Keratinocyte (primary cell): ENCODE results near the gene USP30. TPM values are rescaled to one million over a fixed set of nuclear protein-coding genes. Genes with fewer than 3 reads are reported as not detected.

Experiments used
- DNase-seq: peaks from one replicate; pipeline ENCODE4 v3.0.0-alpha.2; 2011; ENCODE audit warnings: low read depth, missing footprints, low spot score
- FAIRE-seq: peaks from 2 replicates; lab custom pipeline; 2011; peaks lifted over from hg19 to GRCh38; lab: Jason Lieb, UNC
- H2AFZ ChIP-seq: 2 replicates; pipeline ENCODE4 v1.6.0; 2012; ENCODE audit warnings: low read length, control low read depth, inconsistent platforms; ENCODE audit not compliant: control insufficient read depth
- H3K27ac ChIP-seq: 2 replicates; pipeline ENCODE4 v1.5.1; 2011; ENCODE audit warnings: low read length; ENCODE audit not compliant: control insufficient read depth, insufficient read depth
- H3K27me3 ChIP-seq: 3 replicates; pipeline ENCODE4 v1.6.0; 2011; ENCODE audit warnings: low read length; ENCODE audit not compliant: control insufficient read depth, insufficient read depth; ENCODE audit errors: extremely low read depth
- H3K36me3 ChIP-seq, 2 experiments: 2 replicates in 1 of 2; 3 replicates in 1 of 2; pipeline ENCODE4 v1.5.1; 2011; ENCODE audit warnings: low read length in 2 of 2, mild to moderate bottlenecking in 1 of 2; ENCODE audit not compliant: control insufficient read depth in 2 of 2, insufficient read depth in 2 of 2; ENCODE audit errors: extremely low read depth in 1 of 2
- H3K4me1 ChIP-seq: 3 replicates; pipeline ENCODE4 v1.5.1; 2011; ENCODE audit warnings: low read length; ENCODE audit not compliant: control insufficient read depth, insufficient read depth; ENCODE audit errors: extremely low read depth
- H3K4me2 ChIP-seq: 3 replicates; pipeline ENCODE4 v1.6.0; 2011; ENCODE audit warnings: low read depth, low read length; ENCODE audit not compliant: control insufficient read depth, insufficient read depth; ENCODE audit errors: extremely low read depth
- H3K4me3 ChIP-seq, 3 experiments: fragments of 200-600 bp in 1 of 3; sonication (generic) in 1 of 3; 2 replicates in 2 of 3; 3 replicates in 1 of 3; pipeline ENCODE4 v1.5.1; 2011 to 2016; ENCODE audit warnings: low read length in 3 of 3, mild to moderate bottlenecking in 3 of 3, control low read depth in 2 of 3, inconsistent platforms in 1 of 3, low read depth in 1 of 3, mixed read lengths in 1 of 3, mixed run types in 1 of 3, moderate library complexity in 1 of 3; ENCODE audit not compliant: control insufficient read depth in 2 of 3, insufficient read depth in 2 of 3; ENCODE audit errors: extremely low read depth in 1 of 3
- H3K79me2 ChIP-seq: 2 replicates; pipeline ENCODE4 v1.6.0; 2012; ENCODE audit warnings: low read length; ENCODE audit not compliant: control insufficient read depth, insufficient read depth
- H3K9ac ChIP-seq: 3 replicates; pipeline ENCODE4 v1.6.0; 2011; ENCODE audit warnings: low read length; ENCODE audit not compliant: control insufficient read depth, insufficient read depth; ENCODE audit errors: extremely low read depth
- H3K9me1 ChIP-seq: 3 replicates; pipeline ENCODE4 v1.6.0; 2011; ENCODE audit warnings: low read length; ENCODE audit not compliant: control insufficient read depth, insufficient read depth; ENCODE audit errors: extremely low read depth
- H3K9me3 ChIP-seq: 2 replicates; pipeline ENCODE4 v1.5.1; 2012; ENCODE audit warnings: low read depth, low read length; ENCODE audit not compliant: control insufficient read depth
- H4K20me1 ChIP-seq: 3 replicates; pipeline ENCODE4 v1.6.0; 2011; ENCODE audit warnings: low read length; ENCODE audit not compliant: control insufficient read depth, insufficient read depth; ENCODE audit errors: extremely low read depth
- EZH2 ChIP-seq: IDR thresholded peaks from one replicate; pipeline ENCODE4 v1.6.1; 2012; ENCODE audit warnings: inconsistent platforms, mild to moderate bottlenecking, low read length, moderate library complexity
- dilution Hi-C: fragments of 300-500 bp; cut with MboI; formaldehyde crosslinking; loops from one replicate; pipeline ENCODE4 v1.7.0; 2020; ENCODE audit warnings: low sequenced_read_pairs; ENCODE audit not compliant: extremely low pct_ligation_motif_present
- polyA plus RNA-seq, 5 experiments: library from polyadenylated mRNA; depleted of rRNA in 3 of 5; stranded (reverse) in 3 of 5; stranded (forward) in 1 of 5; unstranded in 1 of 5; fragments of >200 nt; gene quantifications; 1 replicate in 1 of 5; 2 replicates in 3 of 5; 3 replicates in 1 of 5; pipeline versions ENCODE4 v1.2.1 to v1.2.3, GENCODE V29; 2011 to 2012; ENCODE audit warnings: missing spikeins in 2 of 5, low read depth in 1 of 5, low replicate concordance in 1 of 5
- TF ChIP-seq, protein P1 (sequence below), 3 experiments: IDR thresholded peaks in 1 of 3; conservative IDR thresholded peaks in 1 of 3; optimal IDR thresholded peaks in 1 of 3; 2 replicates in 2 of 3; 3 replicates in 1 of 3; pipeline versions ENCODE3 to v1.5.1; 2011; ENCODE audit warnings: low read length in 3 of 3, mild to moderate bottlenecking in 3 of 3, moderate library complexity in 2 of 3, control low read depth in 1 of 3, inconsistent platforms in 1 of 3; ENCODE audit not compliant: insufficient read depth in 2 of 3; ENCODE audit errors: extremely low read depth in 1 of 3

USP30 gene
- polyA plus RNA-seq, 1 donor (not counting 4 experiments of a cell fraction or from before 2014, with no cell fraction given) = 10.0 TPM

DNA sequence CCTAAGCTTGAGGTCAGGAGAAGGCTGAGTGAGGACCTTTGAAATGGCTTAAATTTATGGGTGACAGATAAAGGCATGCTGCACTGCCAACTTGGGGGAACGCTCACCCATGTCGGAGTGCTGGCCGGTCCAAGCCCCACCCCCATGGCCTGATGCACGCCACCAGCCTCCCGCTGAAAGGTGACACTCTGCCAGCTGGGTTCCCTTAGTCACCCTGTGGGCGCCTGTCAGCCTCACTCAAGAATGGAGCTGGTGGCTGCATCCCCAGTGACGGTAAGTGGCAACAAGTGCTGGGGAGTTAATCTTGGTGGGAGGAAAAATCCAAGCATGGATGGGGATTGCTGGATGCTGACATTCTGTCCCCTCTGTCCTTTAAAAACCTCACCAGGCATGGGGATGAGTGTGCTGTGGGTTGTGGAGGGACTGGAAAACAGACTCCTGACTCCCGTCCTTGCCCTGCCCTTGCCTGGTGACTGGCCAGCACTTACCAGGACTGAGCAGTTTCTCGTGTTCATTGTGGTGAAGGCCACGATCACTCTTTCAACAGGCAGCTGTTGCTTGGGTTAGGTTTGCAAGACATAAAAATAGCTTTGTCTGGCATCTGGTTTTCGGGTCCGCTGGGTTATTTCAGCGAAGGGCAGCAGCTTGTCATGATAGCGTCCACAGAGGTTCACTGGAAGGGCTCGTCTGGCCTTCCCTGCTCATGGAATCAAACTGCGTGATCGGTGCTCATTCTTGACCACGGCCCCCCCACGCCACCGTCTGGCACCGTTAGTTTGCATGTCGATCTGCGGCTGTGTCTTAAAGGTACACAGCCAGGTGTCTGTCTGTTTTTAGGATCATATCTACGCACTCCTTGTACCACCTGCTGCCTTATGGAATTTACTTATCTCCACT is 79.0 kb downstream of the USP30 start:
- Histone ChIP-seq H3K4me2 (no peak overlapping the region), H2AFZ (no peak overlapping the region), H3K27me3 (peaks cover 6% of the 10 kb centered on the region), H3K36me3 (no peaks in the 10 kb centered on the region), H3K9me3 (no peaks in the 10 kb centered on the region), H3K4me1 (no peaks in the 10 kb centered on the region), H4K20me1 (no peaks in the 10 kb centered on the region), H3K4me3 (no peak overlapping the region), H3K27ac (no peak overlapping the region), H3K9ac (no peak overlapping the region), H3K79me2 (no peaks in the 10 kb centered on the region), H3K9me1 (no peaks in the 10 kb centered on the region)
- no peak for TF ChIP-seq EZH2
- TF ChIP-seq, protein P1, sequence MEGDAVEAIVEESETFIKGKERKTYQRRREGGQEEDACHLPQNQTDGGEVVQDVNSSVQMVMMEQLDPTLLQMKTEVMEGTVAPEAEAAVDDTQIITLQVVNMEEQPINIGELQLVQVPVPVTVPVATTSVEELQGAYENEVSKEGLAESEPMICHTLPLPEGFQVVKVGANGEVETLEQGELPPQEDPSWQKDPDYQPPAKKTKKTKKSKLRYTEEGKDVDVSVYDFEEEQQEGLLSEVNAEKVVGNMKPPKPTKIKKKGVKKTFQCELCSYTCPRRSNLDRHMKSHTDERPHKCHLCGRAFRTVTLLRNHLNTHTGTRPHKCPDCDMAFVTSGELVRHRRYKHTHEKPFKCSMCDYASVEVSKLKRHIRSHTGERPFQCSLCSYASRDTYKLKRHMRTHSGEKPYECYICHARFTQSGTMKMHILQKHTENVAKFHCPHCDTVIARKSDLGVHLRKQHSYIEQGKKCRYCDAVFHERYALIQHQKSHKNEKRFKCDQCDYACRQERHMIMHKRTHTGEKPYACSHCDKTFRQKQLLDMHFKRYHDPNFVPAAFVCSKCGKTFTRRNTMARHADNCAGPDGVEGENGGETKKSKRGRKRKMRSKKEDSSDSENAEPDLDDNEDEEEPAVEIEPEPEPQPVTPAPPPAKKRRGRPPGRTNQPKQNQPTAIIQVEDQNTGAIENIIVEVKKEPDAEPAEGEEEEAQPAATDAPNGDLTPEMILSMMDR (optimal IDR thresholded peaks at IDR 0.05 in 1 of 3, IDR thresholded peaks at IDR 0.05 in 1 of 3, conservative IDR thresholded peaks at IDR 0.05 in 1 of 3; ENCODE audit: extremely low read depth in 1 of 3, insufficient read depth in 2 of 3, low read length in 3 of 3) = no peak
- no peak for DNase-seq
- FAIRE-seq = no peak
- dilution Hi-C loops = no loop called here

GRCh38 chr12:109134186-109134917 is 82.0 kb downstream of the USP30 start:
- Histone ChIP-seq H3K4me3 (no peak overlapping the region), H3K9ac (no peak overlapping the region), H2AFZ (no peak overlapping the region), H4K20me1 (no peaks in the 10 kb centered on the region), H3K27ac (no peak overlapping the region), H3K36me3 (no peaks in the 10 kb centered on the region), H3K4me1 (no peaks in the 10 kb centered on the region), H3K9me3 (no peaks in the 10 kb centered on the region), H3K9me1 (no peaks in the 10 kb centered on the region), H3K4me2 (no peak overlapping the region), H3K27me3 (peaks cover 6% of the 10 kb centered on the region), H3K79me2 (no peaks in the 10 kb centered on the region)
- TF ChIP-seq EZH2 = no peak
- TF ChIP-seq, protein P1 (optimal IDR thresholded peaks at IDR 0.05 in 1 of 3, IDR thresholded peaks at IDR 0.05 in 1 of 3, conservative IDR thresholded peaks at IDR 0.05 in 1 of 3; ENCODE audit: extremely low read depth in 1 of 3, insufficient read depth in 2 of 3, low read length in 3 of 3) = peak; percentile 46 to 64 (median 59)
- DNase-seq (no peak), FAIRE-seq (no peak)
- dilution Hi-C loops = no loop called here
